HG03108 (cell line): ENCODE results near the gene EXOC2.
"Not testable (repeated sequence)": the region's sequence is repeated elsewhere in the genome, so short reads cannot be mapped to it uniquely, and the experiment has no call there.

Experiments
- ATAC-seq: cut with Tn5 transposase; IDR thresholded peaks from one replicate; pipeline ENCODE4 v1.9.1; 2021; ENCODE audit warnings: moderate library complexity; ENCODE audit not compliant: unreplicated experiment

Gene EXOC2

DNA sequence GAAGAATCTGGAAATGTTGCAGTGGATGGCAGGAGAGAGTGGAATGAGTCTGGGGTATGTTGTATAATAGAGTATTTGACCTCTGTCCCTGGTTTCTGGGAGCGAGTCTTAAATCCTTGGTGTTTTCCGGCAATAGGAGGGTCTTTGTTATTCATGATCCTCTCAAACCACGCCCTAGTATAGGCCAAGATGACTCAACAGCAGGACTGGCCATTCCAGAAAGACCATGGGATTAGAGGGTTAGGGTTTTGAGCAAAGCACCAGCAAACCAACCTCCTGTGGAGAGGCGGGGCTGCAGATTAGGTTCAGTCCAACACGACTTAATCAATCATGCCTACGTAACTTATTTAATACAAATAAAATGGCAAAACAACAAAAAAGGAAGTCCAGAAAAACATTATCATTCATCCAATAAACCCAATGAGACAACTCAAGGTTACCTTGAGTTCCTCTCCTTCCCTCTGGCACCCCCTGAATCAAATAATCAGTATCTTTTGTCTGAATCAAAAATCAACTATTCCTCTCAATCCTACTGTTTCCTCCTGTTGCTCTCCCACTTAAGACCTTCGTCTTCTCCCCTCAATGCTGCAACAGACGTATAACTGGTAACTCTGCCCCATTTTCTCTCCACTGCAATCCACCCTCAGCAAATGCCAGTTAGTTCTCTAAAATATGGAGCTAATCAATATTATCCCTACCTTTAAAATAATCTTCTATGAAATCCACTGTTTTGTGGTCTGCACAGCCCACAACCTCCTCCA is 51.5 kb downstream of the EXOC2 start:
- no peak for ATAC-seq

DNA sequence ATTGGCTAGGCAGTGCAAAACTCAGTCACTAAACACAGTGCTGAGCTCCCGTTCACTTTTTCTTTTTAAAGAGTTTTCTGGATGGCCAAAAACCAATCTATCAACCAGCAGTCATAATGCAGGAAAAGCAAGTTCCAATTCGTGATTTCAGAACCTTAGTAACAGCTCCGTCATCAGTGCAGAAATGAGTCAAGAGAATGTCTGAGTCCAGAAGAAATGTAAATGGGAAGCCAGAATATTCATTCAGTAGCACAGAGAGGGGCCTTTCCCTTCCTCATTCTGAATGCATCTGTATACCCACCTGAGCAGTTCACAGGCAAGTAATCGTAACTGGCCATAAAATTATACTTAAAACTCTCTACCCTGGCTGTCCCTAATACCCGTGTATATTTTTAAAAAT is 56.5 kb downstream of the EXOC2 start:
- ATAC-seq = peak; percentile 79

DNA sequence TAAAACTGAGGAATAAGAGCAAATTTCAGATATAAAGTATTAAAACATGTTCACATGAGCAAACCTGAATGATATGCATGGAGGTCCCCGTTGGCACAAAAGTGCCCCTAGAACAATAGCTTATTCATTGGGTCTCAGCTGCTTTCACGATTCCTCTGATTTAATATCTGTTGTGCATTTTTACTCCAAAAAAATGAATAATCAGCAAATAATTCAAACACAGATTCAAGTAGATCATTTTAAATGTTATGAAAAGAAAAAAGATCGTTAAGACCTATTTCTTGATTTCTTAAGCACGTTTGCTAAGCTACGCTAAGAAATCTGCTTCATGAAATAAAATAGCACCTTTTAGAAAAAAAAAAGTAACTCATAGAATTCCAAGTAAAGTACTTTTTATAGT is 57.7 kb downstream of the EXOC2 start:
- ATAC-seq = no peak

DNA sequence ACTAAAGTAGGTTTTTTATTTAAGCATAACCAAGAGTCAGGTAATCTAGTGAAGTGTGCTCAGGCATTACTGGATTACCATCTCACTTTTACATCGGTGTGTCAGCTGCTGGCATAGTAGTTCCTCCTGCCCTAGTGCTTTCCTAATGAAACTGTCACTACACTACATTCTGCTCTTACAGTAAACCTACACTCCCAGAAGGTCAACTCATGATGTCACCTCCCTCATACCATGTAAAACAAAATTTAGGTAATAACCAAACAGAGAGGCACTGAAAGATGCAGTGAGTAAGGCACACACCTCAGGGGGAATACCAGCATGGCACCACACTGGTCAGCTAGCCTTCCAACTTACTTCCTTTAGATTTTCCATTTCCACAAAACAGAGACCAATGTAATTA is 59.3 kb downstream of the EXOC2 start:
- ATAC-seq = no peak

DNA sequence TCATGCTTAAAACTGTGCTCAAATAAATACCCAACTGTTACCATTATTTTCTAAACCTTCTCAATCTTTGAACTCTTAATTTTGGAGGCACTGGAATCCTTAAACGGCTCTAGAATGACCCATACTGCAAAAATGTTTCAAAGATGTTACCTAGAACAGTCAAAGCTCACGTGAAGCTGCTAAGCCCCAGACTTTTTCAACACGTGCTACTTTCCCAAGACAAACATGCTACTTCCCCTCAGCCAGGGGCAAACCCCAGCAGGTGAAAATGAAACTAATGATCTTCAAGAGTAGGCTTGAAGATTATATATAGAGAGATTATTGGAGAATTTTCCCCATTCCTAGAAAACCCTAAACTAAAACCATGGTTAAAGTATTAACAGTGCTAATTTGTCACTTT is 64.2 kb downstream of the EXOC2 start:
- no peak for ATAC-seq

DNA sequence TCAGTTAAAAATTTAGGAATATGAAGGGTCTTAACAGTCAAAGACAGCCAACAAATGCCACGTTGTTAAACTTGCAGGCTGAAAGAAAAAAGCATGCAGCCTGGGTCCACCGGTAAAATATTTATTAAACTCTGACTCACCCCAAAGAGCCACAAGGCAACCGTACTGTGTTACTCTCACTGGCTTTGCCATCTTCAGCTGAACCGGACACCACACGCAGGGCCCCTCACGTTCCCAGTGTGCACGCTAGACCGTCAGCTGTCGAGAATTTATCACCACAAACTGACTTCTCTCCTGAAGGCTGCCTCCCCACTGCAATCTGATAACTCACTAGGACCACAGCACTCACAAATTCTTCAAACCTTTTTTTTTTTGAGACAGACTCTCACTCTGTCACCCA is 66.7 kb downstream of the EXOC2 start:
- no peak for ATAC-seq

DNA sequence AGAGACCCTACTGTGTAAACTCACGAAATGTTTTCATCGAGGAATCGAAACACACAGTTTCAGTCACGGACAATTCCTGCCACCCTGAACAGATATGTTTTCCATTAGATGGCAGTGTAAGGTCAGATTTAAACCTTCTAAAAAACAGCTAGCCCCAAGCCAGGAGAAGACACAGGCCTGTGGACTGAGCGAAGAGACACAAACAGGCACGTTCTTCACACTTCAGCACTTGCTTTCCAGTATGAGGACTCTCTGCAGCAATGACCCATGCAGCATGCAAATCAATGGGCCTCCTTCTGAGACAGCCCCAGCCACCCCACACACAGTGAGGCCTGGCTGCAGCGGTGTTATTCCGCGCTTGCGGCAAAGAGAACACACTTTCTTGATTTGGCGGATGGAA is 68.0 kb downstream of the EXOC2 start:
- ATAC-seq = no peak

DNA sequence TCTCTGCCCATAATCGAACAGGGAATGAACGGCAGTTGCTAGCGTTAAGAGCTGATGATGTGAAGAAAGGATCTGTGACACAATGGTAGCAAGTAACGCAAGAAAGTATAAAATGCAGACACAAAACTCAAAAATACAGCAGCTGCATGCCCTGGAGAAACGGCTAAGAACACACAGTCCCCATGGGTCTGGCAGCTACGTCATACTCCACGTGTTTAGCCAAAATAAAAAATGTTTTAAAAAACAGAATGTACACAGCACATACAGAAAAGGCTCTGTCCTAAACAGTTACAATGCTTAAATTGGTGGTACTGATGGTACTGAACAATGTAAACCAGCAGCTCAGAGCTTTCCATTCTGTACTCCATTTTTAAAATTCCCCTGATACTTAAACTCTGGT is 70.5 kb downstream of the EXOC2 start:
- no peak for ATAC-seq

DNA sequence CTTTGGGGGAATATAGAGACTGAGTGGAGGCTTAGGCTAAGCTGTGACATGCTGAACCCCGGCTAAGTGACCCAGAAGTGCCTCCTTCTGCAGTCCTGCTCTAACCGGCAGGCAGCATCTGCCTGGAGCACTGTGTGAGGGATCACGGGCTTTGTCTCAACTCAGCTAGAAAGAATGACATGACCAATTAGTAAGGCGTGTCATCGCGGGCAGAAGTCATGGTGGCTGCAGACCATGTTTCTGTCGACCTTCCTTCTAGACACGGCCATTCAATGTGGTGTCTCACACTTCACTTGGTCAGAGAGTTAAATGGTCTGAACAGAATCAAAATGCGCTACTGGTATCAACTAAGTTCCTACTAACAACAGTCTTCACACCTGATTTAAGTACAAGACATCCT is 71.0 kb downstream of the EXOC2 start:
- ATAC-seq = no peak

DNA sequence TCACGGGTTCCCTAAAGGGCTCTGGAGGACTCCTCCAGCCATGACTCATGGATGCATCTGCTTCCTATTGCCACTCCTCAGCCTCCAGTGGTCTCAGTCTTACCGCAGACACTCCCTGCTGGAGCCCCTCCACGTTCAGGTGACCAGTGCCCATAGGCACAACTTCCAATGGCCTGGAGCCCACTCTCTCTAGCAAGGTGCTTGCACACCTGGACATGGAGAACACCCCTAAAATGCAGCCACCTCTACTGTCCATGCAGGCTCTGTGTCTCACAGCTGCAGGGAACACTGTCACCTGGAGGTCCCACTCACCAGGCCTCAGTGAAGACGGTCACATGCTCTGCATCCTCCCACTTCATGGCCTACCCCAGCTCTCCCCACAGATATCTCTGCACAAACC is 72.0 kb downstream of the EXOC2 start:
- ATAC-seq = no peak

DNA sequence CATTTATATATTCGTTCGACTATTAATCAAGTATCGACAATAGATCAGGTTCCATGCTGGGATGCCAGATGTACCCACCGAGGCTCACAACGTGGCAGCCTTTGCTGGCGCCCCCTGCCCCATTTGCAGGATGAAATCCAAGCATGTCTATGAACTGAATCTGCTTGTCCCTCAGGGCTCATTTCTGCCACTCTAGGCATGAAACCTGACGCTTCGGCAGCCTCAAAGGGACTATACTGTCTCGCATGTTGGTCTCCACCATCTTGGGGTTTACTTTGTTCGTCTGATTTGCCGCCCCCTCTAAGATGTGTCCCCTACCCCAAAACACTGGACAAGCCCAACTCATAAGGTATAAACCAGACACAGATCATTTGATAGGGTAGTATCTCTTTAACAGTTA is 72.8 kb downstream of the EXOC2 start:
- no peak for ATAC-seq

DNA sequence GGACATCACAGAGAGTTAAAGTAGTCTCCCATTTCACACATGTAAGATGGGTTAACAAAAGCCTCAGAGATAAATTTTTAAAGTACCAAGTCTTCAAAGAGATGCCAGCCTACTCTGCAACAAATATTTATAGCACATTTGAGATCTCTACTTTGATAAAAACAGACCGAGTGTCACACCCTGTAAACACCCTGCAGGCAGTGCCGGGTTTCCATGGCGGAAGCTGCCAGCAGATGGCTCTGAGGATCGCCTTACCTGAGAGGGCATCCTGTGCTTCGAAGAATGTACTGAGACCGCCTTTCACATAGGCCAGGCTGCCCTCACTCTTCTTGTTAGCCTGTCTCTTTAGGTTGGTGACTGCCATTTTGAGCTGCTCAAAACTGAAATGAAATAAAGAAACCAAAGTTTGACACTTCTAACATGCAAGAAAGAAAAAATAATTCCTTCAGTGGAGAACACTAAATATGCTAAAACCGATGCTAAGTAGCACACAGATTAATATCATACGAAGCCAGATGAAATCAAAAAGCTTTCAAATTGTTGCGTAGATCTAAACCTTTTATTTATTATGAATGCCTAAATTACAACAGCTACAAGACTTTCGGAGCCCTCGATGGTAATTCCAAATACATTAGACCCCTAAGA is 75.4 kb downstream of the EXOC2 start:
- ATAC-seq = no peak

DNA sequence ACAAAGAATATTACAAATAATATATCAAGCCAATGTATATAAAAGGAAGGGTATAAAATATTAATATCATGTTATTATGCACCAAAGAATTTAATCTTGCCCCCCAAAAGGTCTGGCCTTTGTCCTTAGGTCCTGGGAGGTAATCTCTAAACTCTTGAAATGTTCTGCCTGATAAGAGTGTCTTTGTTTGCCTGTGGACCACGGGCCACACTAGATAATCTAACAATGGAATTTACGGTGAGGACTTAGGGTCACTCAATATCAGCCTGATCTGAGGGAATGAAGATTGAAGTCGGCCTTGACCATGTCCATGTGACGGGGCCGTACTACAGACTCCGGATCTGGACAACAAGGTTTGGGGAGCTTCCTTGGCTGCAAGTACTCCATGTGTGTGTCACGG is 79.0 kb downstream of the EXOC2 start:
- ATAC-seq = no peak

DNA sequence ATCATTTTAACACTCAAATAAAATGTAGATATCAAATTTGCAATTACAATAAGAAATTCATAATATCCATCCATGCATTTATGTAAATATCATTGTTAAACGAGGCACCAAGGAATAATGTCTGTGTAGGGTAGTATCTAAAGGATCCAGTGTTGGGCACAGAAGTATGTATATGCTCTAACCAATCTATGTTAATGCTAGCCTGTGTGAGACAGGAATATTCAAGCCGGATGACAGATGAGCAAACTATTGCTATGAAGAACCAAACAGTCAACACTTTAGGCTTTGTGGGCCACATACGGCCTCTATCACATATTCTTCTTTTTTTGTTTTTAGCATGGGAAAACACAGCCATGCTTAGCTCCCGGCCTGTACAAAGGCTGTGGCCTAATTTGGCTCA is 81.0 kb downstream of the EXOC2 start:
- no peak for ATAC-seq

DNA sequence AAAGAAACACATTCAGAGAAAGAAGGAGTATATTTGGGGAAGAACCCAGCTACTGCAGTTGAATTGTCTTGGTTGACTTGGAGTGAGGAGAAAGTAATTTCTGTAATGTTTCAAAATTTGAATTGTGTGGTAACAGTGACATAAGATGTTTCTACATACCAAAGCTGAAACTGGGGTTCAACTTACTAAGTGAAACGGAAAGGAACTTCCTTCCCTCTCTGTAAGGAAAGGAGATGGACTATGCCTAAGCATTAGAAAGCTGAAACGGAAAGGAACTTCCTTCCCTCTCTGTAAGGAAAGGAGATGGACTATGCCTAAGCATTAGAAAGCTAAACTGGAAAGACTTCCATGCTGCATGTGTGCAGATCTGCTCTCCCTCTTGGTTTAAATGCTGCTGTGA is 82.1 kb downstream of the EXOC2 start:
- no peak for ATAC-seq

DNA sequence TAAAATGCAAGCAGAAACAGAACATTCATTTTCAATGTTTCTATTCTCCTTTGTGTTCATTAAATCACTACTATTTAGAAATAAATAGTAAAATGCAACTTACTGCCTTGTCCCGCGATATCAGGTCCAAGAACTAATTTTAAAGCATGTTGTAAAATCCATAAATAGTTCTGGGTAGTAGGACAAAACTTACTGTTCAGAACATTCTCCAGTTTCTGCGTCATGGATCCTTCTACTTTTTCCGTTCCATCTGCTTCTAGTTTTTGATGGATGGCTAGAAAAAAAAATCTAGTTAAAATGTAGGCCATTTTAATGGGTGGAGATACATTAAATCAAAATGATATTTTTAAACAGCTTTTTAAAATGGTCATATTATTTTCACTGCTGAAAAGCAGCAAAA is 83.0 kb downstream of the EXOC2 start:
- no peak for ATAC-seq

DNA sequence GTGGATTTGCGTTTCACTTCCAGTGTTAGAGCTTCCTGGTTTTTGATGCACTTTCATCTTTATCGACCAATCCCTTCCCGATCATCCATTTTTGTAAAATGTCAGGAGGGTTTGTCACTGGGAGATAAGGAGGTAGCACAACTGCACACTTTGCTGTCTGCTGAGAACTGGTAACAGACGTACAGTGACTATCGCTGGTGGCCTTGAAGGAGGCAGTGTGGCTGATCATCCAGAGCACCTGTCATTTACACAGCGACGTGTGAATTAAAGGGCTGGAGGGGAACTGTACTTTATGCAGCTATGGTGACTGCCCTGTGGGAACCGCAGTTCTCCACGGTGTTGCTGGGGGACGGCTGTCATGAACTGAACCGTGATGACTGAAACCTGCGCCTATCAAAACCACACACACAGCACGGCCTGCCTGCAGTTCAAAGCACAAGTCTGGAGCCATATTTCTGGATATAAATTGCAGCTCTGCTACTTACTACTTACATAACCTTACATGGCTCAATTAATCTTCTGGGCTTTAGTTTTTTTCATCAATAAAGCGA is 86.0 kb downstream of the EXOC2 start:
- no peak for ATAC-seq

DNA sequence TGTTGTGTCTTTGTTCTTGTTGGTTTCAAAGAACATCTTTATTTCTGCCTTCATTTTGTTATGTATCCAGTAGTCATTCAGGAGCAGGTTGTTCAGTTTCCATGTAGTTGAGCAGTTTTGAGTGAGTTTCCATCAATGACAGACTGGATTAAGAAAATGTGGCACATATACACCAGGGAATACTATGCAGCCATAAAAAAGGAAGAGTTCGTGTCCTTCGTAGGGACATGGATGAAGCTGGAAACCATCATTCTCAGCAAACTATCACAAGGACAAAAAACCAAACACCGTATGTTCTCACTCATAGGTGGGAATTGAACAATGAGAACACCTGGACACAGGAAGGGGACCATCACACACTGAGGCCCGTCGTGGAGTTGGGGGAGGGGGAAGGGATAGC is 87.0 kb downstream of the EXOC2 start:
- not testable (repeated sequence) for ATAC-seq

DNA sequence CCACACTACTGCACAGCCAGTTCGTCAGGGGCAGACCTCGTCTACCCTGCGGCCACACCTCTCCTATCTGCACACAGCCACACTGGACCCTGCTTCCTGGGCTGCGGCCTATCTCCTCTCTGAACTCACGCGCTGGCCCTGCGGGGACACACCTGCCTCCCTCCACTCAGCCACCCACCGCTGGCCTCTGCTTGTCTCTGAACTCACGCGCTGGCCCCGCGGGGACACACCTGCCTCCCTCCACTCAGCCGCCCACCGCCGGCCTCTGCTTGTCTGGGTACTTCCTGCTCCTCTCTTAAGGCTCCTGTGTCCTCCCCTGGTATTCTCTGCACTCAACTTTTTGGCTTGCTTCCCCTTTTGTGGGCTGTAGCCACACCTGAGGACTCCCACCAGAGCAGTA is 88.4 kb downstream of the EXOC2 start:
- no peak for ATAC-seq

DNA sequence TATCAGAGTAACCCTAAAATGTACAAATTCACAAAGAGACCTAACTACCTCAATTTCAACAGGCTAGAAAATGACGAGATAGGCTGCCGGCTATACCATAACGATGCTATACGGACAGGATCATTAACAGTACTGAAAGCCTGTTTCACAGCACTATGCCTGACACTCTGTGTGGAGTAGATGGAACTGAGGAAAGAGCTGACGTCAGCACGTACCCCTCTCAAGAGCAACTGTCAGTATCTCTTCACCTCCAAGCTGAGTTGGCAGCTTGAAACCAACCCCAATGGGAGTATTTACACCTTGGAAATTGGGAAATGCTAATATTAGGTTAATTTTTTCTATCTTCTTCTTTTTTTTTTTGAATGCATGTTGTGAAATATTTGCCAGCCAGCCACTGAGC is 89.7 kb downstream of the EXOC2 start:
- no peak for ATAC-seq

DNA sequence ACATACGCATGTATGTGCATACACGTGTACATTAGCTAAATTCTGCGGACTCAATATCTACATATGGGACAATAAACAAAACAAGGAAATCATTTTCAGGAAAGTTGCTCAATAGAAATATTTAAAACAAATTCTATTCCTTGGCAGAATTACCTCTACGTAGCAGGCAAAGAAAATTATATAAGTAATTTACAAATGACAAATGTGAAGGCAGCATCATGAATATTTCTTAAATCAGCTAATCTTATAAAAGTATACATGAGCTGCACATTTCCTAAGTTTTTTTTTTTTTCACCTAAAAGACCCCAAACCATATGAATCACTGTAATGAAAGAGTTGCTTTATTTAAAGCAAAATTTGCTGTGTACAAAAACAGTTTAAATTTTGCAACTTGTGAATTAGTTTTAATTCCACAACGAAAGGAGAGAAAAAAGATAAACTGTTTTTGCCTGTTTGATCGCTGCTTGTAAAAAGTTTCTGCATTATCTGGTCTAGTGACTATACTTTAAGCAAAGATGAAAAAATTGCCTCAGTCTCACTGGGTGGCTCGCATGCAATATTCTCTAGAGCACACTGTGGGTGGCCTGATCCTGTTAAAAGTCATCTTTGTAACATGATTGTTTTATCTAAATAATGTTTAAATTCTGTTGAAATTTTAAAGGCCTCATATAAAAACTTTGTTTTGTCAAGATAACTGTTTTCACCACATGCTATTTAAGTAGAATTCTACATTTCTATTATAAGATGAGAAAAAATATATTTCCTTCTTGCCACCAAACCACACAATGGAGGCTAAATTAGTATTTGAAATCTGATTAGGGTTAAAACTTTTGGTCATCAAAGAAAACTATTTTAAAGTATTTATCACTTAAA is 93.1 kb downstream of the EXOC2 start:
- ATAC-seq = no peak

DNA sequence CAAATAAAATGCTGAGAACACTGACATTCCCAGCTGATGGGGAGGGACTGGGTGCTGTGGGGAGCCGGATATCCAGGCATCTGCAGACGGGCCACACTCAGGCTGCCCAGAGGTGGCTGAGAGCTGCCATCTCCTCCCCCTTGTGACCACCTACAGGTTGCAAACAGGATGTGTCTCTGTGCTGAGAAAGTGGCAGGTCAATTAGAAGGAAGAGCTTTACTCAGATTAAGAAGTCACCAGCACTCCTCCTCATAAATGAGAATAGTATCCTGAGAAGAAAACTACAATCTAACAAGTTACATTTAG is 99.1 kb downstream of the EXOC2 start:
- no peak for ATAC-seq
